GM23338 (cell line): ENCODE data around the gene BICC1. TPM values are rescaled to one million over a fixed set of nuclear protein-coding genes. Genes with fewer than 3 reads are reported as not detected.

Experiments used
- ATAC-seq: fragments of 200-7000 bp; cut with Tn5 transposase; 3 replicates; pipeline ENCODE4 v1.9.1; 2020
- DNase-seq: peaks from one replicate; pipeline ENCODE4 v3.0.0-alpha.2; 2015; ENCODE audit warnings: low spot score
- H2AFZ ChIP-seq: fragments of 200-600 bp; sonication (generic); 2 replicates; pipeline ENCODE4 v1.8.0; 2016; ENCODE audit warnings: antibody characterized with exemption, mild to moderate bottlenecking, moderate library complexity
- H3F3A ChIP-seq: fragments of 200-600 bp; sonication (generic); replicated peaks from 2 replicates; pipeline ENCODE4 v1.8.0; 2017; ENCODE audit warnings: antibody characterized with exemption, mixed run types, low read depth
- H3K27ac ChIP-seq: fragments of 200-600 bp; sonication (generic); 2 replicates; pipeline ENCODE4 v1.6.1; 2016; ENCODE audit warnings: low read depth
- H3K27me3 ChIP-seq: fragments of 200-600 bp; sonication (generic); 2 replicates; pipeline ENCODE4 v1.8.0; 2016; ENCODE audit warnings: mild to moderate bottlenecking, mixed run types, moderate library complexity; ENCODE audit not compliant: insufficient read depth
- H3K36me3 ChIP-seq: fragments of 200-600 bp; sonication (generic); 2 replicates; pipeline ENCODE4 v1.8.0; 2016; ENCODE audit warnings: mild to moderate bottlenecking; ENCODE audit not compliant: insufficient read depth
- H3K4me1 ChIP-seq: fragments of 200-600 bp; sonication (generic); 2 replicates; pipeline ENCODE4 v1.8.0; 2016; ENCODE audit warnings: mild to moderate bottlenecking, moderate library complexity; ENCODE audit not compliant: insufficient read depth
- H3K4me2 ChIP-seq: fragments of 200-600 bp; sonication (generic); 2 replicates; pipeline ENCODE4 v1.7.1; 2017; ENCODE audit warnings: mixed run types
- H3K4me3 ChIP-seq: fragments of 200-600 bp; sonication (generic); 2 replicates; pipeline ENCODE4 v1.6.1; 2016; ENCODE audit warnings: mixed run types
- H3K79me2 ChIP-seq: fragments of 200-600 bp; sonication (generic); replicated peaks from 2 replicates; pipeline ENCODE4 v1.8.0; 2017; ENCODE audit warnings: mild to moderate bottlenecking; ENCODE audit not compliant: insufficient read depth
- H3K9me2 ChIP-seq: fragments of 200-600 bp; sonication (generic); 2 replicates; pipeline ENCODE4 v1.8.0; 2017; ENCODE audit not compliant: insufficient read depth
- H4K20me1 ChIP-seq: fragments of 200-600 bp; sonication (generic); replicated peaks from 2 replicates; pipeline ENCODE4 v1.8.0; 2017; ENCODE audit warnings: mild to moderate bottlenecking; ENCODE audit not compliant: insufficient read depth
- H3K27ac Mint-ChIP-seq: 2 replicates; pipeline ENCODE4 v1.8.0; 2020; ENCODE audit warnings: inconsistent platforms, mild to moderate bottlenecking, moderate library complexity, mixed read lengths
- H3K27me3 Mint-ChIP-seq: 3 replicates; pipeline ENCODE4 v1.8.0; 2022; ENCODE audit warnings: low read depth, mild to moderate bottlenecking, moderate library complexity, mixed read lengths, inconsistent platforms; ENCODE audit not compliant: insufficient read depth, poor library complexity
- H3K36me3 Mint-ChIP-seq: 3 replicates; pipeline ENCODE4 v1.8.0; 2021; ENCODE audit warnings: low read depth, mild to moderate bottlenecking, inconsistent platforms, moderate library complexity, mixed read lengths
- H3K4me1 Mint-ChIP-seq: 3 replicates; pipeline ENCODE4 v1.8.0; 2020; ENCODE audit warnings: mild to moderate bottlenecking, inconsistent platforms, mixed read lengths
- H3K4me3 Mint-ChIP-seq: 3 replicates; pipeline ENCODE4 v1.8.0; 2021; ENCODE audit warnings: moderate library complexity, mild to moderate bottlenecking, inconsistent platforms, mixed read lengths
- H3K9me3 Mint-ChIP-seq: 3 replicates; pipeline ENCODE4 v1.8.0; 2020; ENCODE audit warnings: moderate library complexity, mild to moderate bottlenecking, inconsistent platforms, mixed read lengths
- CREB1 ChIP-seq: fragments of 250-450 bp; sonication (Bioruptor Pico); IDR thresholded peaks from 2 replicates; pipeline ENCODE4 v1.5.0; 2020; ENCODE audit warnings: low read depth, mild to moderate bottlenecking, moderate library complexity
- EZH2phosphoT487 ChIP-seq: fragments of 200-600 bp; sonication (generic); IDR thresholded peaks from one replicate; pipeline ENCODE4 v1.8.1; 2018; ENCODE audit warnings: antibody characterized with exemption; ENCODE audit not compliant: unreplicated experiment
- NANOG ChIP-seq: IDR thresholded peaks from 2 replicates; pipeline ENCODE4 v1.6.1; 2016; ENCODE audit warnings: antibody characterized with exemption, borderline replicate concordance
- POLR2AphosphoS5 ChIP-seq: IDR thresholded peaks from 2 replicates; pipeline ENCODE4 v1.6.1; 2016; ENCODE audit warnings: antibody characterized with exemption, low read depth
- STAT1 ChIP-seq: IDR thresholded peaks from one replicate; pipeline ENCODE4 v1.6.1; 2016; ENCODE audit warnings: antibody characterized with exemption; ENCODE audit not compliant: unreplicated experiment
- ZNF114 ChIP-seq: fragments of 250-450 bp; sonication (Bioruptor Pico); IDR thresholded peaks from 2 replicates; pipeline ENCODE4 v1.5.0; 2020; ENCODE audit warnings: mild to moderate bottlenecking, moderate library complexity
- ZNF331 ChIP-seq: fragments of 250-450 bp; sonication (Bioruptor Pico); IDR thresholded peaks from 2 replicates; pipeline ENCODE4 v1.5.0; 2020; ENCODE audit warnings: low read depth, mild to moderate bottlenecking, moderate library complexity
- polyA plus RNA-seq: library from polyadenylated mRNA; unstranded; fragments of >200 nt; fragmentation: Nextera tagmentation; extraction: Ambion mirVana; gene quantifications from 2 replicates; pipeline ENCODE4 v1.2.1, GENCODE V29; 2016
- total RNA-seq: library from RNA; depleted of rRNA; stranded (reverse); fragments of >200 nt; shearing (Covaris generic); gene quantifications from 2 replicates; pipeline ENCODE4 v1.2.3, GENCODE V29; 2014
- TF ChIP-seq, protein P1 (sequence below): IDR thresholded peaks from 2 replicates; pipeline ENCODE4 v1.6.1; 2016; ENCODE audit warnings: antibody characterized with exemption
- TF ChIP-seq, protein P2 (sequence below): IDR thresholded peaks from one replicate; pipeline ENCODE4 v1.6.1; 2018; ENCODE audit warnings: antibody characterized with exemption; ENCODE audit not compliant: unreplicated experiment
- TF ChIP-seq, protein P3 (sequence below), 2 experiments: fragments of 200-600 bp in 1 of 2; sonication (generic) in 1 of 2; conservative IDR thresholded peaks; 2 replicates each; pipeline versions ENCODE4 v1.5.1 to v1.6.1; 2016 to 2017; ENCODE audit warnings: antibody characterized with exemption in 2 of 2, low read depth in 2 of 2, mild to moderate bottlenecking in 2 of 2, moderate library complexity in 1 of 2

The BICC1 gene
- total and polyA plus RNA-seq, 2 experiments from 2014 or later = 1.3 to 2.2 TPM

- Histone ChIP-seq H4K20me1 (no peaks in the 10 kb centered on the region), H3K36me3 (peaks cover 4% of the 10 kb centered on the region; the same call in 1 of the 2 replicates), H3K4me1 (no peaks in the 10 kb centered on the region), H3F3A (no peaks in the 10 kb centered on the region), H3K4me3 (no peak overlapping the region), H3K79me2 (no peaks in the 10 kb centered on the region), H3K27me3 (no peaks in the 10 kb centered on the region), H3K9me2 (no peaks in the 10 kb centered on the region), H3K27ac (no peak overlapping the region), H3K4me2 (no peak overlapping the region), H2AFZ (no peak overlapping the region)
- no peak for TF ChIP-seq CREB1 (CRISPR knock-in tag)
- no peak for TF ChIP-seq NANOG
- TF ChIP-seq, protein P1, sequence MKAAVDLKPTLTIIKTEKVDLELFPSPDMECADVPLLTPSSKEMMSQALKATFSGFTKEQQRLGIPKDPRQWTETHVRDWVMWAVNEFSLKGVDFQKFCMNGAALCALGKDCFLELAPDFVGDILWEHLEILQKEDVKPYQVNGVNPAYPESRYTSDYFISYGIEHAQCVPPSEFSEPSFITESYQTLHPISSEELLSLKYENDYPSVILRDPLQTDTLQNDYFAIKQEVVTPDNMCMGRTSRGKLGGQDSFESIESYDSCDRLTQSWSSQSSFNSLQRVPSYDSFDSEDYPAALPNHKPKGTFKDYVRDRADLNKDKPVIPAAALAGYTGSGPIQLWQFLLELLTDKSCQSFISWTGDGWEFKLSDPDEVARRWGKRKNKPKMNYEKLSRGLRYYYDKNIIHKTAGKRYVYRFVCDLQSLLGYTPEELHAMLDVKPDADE = no peak
- Mint-ChIP-seq H3K4me3 (no peak overlapping the region), H3K27ac (no peak overlapping the region), H3K4me1 (no peaks in the 10 kb centered on the region), H3K27me3 (peaks cover 5% of the 10 kb centered on the region), H3K36me3 (peaks cover 18% of the 10 kb centered on the region), H3K9me3 (peaks cover 28% of the 10 kb centered on the region)
- DNase-seq (no peak), ATAC-seq (no peak)
These were observed 218.6 kb downstream of the BICC1 start for GRCh38 chr10:58731276-58731675.

DNA sequence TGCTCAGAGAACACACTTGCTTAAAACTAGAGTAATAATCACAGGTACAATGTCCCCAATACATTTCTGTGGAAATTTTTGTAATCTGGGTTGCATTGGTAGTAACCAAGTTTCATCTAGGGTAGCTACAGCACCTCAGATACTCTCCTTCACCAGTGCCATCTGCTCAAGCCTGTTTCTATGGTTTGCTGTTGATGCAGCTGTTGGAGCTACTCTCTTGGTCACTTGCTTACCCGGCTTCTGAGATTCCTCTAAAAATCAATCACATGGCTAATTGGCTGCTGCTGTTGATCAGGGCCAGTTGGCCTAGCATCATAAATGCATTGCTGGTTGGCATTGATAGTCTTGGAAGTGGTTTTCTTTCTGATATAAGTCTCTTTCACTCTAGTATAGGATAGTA is 220.8 kb downstream of the BICC1 start:
- no peaks in the 10 kb centered on the region for H3F3A ChIP-seq
- no peaks in the 10 kb centered on the region for H3K4me1 ChIP-seq
- Mint-ChIP-seq H3K27ac (no peak overlapping the region), H3K27me3 (peaks cover 5% of the 10 kb centered on the region), H3K36me3 (peaks cover 18% of the 10 kb centered on the region), H3K9me3 (peaks cover 31% of the 10 kb centered on the region), H3K4me3 (no peak overlapping the region), H3K4me1 (no peaks in the 10 kb centered on the region)
- DNase-seq (no peak), ATAC-seq (no peak)
- H3K9me2 ChIP-seq = no peaks in the 10 kb centered on the region
- H2AFZ ChIP-seq = no peak overlapping the region
- H3K27me3 ChIP-seq = no peaks in the 10 kb centered on the region
- H3K27ac ChIP-seq = no peak overlapping the region
- H3K4me3 ChIP-seq = no peak overlapping the region
- H4K20me1 ChIP-seq = no peaks in the 10 kb centered on the region
- peaks cover 4% of the 10 kb centered on the region; the same call in 1 of the 2 replicates for H3K36me3 ChIP-seq
- H3K4me2 ChIP-seq = no peak overlapping the region
- H3K79me2 ChIP-seq = no peaks in the 10 kb centered on the region
- TF ChIP-seq POLR2AphosphoS5 (no peak), ZNF331 (no peak), EZH2phosphoT487 (no peak), ZNF114 (CRISPR knock-in tag) (no peak), CREB1 (CRISPR knock-in tag) (no peak), NANOG (no peak), STAT1 (no peak)
- TF ChIP-seq, protein P2, sequence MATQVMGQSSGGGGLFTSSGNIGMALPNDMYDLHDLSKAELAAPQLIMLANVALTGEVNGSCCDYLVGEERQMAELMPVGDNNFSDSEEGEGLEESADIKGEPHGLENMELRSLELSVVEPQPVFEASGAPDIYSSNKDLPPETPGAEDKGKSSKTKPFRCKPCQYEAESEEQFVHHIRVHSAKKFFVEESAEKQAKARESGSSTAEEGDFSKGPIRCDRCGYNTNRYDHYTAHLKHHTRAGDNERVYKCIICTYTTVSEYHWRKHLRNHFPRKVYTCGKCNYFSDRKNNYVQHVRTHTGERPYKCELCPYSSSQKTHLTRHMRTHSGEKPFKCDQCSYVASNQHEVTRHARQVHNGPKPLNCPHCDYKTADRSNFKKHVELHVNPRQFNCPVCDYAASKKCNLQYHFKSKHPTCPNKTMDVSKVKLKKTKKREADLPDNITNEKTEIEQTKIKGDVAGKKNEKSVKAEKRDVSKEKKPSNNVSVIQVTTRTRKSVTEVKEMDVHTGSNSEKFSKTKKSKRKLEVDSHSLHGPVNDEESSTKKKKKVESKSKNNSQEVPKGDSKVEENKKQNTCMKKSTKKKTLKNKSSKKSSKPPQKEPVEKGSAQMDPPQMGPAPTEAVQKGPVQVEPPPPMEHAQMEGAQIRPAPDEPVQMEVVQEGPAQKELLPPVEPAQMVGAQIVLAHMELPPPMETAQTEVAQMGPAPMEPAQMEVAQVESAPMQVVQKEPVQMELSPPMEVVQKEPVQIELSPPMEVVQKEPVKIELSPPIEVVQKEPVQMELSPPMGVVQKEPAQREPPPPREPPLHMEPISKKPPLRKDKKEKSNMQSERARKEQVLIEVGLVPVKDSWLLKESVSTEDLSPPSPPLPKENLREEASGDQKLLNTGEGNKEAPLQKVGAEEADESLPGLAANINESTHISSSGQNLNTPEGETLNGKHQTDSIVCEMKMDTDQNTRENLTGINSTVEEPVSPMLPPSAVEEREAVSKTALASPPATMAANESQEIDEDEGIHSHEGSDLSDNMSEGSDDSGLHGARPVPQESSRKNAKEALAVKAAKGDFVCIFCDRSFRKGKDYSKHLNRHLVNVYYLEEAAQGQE = no peak
- TF ChIP-seq, protein P3, sequence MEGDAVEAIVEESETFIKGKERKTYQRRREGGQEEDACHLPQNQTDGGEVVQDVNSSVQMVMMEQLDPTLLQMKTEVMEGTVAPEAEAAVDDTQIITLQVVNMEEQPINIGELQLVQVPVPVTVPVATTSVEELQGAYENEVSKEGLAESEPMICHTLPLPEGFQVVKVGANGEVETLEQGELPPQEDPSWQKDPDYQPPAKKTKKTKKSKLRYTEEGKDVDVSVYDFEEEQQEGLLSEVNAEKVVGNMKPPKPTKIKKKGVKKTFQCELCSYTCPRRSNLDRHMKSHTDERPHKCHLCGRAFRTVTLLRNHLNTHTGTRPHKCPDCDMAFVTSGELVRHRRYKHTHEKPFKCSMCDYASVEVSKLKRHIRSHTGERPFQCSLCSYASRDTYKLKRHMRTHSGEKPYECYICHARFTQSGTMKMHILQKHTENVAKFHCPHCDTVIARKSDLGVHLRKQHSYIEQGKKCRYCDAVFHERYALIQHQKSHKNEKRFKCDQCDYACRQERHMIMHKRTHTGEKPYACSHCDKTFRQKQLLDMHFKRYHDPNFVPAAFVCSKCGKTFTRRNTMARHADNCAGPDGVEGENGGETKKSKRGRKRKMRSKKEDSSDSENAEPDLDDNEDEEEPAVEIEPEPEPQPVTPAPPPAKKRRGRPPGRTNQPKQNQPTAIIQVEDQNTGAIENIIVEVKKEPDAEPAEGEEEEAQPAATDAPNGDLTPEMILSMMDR (conservative IDR thresholded peaks at IDR 0.05; ENCODE audit: low read depth in 2 of 2) = no peak
- TF ChIP-seq, protein P1 = no peak
